GM19099 (cell line): ENCODE data around the gene HOXA10.

Experiments used
- POLR2A ChIP-seq: IDR thresholded peaks from 3 replicates; pipeline ENCODE4 v1.6.1; 2011; ENCODE audit warnings: low read depth; ENCODE audit not compliant: insufficient read length; ENCODE audit errors: extremely low read depth

The HOXA10 gene

DNA sequence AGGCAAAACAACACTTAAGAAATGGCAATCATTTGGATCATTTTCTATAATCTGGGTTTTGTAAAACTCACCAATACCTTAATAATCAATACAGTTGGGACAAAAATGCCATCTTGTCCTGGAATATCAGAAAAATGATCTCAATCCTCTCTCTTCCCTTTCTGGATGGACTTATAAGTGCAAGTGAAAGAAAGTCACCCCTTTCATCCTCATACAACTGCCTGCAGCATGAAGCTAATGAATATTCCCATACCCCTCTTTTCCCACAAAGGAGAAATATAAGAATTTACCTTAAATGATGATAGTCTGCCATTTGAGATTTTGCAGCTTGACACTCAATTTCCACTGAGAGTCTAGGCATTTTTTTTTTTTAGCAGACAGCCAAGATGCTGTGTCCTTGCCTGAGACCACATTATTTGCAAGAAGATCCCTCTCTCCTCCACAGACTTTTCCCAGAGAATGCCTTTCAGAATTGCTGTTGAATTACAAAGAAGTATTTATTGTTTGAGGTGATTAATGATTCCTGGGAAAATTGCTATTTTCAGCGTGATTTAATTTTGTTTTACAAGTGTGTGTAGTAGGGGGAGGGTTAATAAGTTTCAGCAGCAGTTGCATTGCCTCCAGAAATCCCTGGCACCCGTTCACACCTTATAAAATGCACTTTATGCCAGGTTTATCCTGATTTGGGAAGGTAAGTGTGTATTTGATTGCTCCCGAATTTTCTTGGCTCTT lies 47.4 kb downstream of the HOXA10 start:
- no peak for TF ChIP-seq POLR2A

DNA sequence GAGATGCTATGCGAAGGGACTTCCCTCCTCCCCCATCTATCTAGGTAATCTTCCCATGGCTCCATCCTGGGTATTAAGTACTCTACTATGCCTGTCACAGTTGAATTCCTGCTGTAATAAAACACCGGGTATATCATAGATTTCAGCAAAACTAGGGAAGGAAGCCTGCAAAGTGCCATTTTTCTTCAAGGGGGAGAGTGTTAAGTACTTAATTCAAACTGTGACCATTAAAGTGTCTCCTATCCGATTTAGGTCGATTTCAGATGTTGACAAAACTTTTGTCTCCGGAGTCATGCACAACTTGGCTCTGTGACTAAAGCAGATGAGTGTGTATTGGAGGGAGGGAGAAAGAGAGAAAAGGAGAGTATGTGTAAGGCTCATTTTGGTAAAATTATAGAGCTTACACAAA lies 48.1 kb downstream of the HOXA10 start:
- TF ChIP-seq POLR2A = no peak

DNA sequence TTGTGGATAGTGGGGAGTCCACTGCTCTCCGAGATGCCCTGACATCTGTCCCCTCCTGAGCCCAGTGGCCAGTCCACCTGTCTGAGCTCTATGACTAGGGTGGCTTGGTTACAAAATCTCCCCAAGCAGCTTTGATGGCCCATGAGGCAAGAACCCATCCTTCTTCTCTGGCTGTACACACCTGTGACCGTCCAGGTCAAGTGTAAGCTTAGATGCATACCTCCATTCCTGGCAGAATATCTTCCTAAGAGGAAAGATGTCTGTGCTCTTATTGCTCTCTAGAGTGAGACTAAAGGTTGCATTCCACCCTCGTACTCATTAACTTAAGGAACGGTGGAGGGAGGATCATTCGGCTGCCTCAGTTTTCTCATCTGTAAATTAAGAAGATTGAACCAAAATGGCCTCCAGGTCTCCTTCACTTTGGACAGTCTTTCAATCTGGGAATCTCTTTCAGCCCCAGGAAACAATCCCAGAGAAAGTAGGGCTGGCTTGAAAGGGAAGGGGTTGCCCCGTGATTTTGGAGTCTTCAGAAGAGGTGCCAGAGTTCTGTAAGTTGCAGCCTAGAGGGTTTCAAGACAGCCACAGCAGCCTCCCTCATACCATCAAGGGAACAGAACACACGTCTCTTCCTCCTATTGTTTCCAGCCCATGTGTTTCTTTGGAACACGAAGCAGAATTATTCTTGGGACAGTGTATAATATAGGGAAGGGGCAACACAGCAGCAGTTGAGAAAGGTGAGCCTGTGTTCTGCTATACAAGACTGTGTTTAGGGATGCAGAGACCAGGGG lies 49.0 kb downstream of the HOXA10 start:
- no peak for TF ChIP-seq POLR2A

DNA sequence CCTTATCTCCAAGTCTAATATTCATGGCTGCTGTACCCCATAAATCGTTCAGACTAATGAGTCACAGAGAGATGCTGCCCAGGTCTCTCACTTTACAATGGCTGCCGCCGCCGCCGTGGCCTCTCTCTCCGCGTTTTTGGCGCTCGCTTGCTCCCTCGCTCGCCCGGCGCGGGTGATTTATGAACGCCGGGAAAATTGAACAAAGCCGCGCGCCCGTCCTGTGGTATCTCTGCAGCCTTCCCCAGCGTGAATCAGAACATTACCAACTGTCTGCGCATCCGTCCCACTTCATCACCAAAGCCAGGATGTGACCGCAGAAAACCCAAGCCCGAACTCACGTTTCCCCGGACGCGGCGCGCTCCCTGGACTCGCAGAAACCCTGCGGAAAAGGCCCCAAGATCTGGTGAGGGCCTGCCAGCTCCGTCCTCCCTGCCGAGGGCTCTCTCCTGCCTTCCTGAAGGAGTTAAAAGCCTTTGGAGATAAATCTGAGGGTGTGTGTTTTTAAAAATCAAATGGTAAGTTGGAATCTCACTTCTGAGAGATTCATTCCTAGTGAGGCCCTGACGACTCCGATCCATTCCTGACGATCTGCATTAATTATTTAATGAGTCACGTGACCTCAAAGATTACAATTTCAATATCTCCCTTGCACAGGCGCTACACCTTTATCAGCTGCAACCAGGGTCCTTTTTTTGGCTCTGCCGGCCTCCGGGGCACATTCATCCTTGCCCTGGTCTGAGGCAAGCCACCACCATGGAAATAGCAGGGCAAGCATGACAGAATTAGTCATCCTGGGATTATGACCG lies 49.8 kb downstream of the HOXA10 start:
- TF ChIP-seq POLR2A = no peak

DNA sequence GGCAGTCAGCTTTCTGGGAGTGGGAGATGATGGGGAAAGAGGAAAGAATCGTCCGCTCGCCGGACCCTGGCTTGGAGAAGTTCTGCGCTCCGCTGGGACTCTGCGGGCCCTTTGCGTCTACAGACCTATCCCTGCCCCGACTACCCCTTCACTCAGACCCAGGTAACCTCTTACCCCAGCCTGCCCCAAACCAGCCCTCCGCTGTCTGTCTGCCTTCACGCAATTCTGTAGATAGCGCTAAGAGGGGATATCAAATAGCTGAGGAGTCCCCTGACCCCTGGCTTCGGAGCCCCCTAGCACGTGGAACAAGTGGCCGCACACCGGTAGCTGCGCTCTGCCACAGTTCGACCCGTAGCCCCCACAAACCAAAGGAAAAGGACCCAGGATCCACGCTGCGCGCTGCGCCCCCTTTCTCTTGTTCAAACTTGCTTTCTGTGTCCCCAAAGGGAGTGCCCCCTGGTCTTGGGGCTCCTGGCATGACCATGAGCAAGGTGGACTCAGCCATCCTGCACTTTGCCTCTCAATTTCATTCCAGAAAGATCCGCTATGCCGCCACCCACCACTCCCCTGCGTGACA lies 50.6 kb downstream of the HOXA10 start:
- TF ChIP-seq POLR2A = no peak

DNA sequence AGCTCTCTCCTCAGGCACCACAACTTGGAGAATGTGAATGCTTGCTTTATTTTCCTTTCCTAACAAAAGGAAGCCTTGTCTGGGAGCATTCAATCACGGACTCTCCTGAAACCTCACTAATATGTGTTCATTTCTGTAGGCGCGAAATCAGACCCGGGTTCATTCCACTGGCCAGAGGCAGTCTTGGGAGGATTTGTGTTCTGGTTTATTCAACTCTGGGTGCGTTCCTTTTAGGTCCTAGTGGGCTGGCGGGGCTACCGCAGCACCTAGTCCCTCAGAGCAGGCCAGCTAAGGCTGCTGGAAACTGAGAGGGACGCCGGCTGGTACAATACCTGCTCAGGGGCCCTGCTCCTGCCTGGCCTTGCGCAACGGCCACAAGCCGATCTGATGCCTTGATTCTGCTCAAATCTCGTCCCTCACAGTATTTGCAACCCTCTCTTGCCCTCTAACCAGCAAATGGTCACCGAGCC lies 51.1 kb downstream of the HOXA10 start:
- no peak for TF ChIP-seq POLR2A

DNA sequence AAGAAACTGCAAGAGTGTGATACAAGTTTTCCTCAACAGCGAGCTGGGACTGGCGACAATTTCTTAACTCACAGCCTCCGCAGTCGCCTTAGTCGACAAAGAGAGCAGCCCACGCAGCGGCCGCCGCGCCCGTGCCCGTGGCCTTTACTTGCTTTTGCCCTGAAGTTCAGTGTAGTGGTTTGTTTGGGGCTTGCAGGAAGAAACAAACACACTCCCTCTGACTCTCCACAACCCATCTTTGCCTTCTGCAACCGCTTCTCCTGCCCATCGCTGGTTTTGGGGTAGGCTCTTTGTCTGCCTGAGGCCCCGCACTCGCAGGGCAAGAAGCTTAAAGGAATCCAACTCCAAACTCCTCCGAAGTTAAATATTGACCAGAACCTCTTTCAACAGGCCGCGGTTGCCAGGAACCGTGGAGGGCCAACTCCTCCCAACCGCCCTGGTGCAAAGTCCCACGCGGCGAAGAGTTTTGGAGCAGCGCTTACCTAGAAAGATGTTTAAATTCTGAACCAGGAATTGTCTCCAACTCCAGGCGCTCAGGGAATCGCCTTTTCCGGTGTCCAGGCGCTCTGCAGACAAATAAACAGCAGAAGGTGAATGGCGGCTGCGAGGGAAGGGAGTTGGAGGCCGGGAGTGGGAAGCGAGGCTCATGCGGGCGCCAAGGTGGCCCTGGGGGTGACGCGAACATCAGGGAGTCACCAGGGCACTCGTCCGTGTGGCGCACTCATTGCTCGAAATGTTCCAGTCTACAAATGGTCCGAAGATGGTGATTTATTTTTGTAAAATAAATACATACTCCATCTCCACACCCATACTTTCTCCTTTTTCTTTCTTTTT lies 51.8 kb downstream of the HOXA10 start:
- no peak for TF ChIP-seq POLR2A

DNA sequence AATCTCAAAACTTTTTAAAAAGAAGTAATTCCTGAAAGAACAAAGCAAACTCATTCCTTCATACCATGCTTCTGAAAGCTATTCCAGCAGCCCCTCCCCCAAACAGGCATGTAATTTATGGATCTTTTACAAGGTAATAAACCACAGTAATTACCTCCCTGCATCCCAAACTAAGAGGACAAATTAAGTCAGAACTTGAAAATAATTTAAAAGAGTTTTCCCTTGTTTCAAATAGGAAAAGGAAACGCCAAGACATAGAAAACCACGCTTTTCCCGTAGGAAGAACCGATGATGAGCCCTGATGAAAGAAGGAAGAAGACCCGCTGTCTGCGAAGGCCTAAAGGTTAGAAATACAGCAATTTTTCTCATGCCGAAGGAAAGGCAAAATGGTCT lies 52.4 kb downstream of the HOXA10 start:
- no peak for TF ChIP-seq POLR2A
